ENCODE data around the gene FHIP1A. TPM values are rescaled to one million over a fixed set of nuclear protein-coding genes. Genes with fewer than 3 reads are reported as not detected.

Gene FHIP1A
- total and polyA plus RNA-seq, 7 experiments from 2014 or later: 0.05 to 2.7 (median 1.9) TPM; not detected in 2

GRCh38 chr4:151427266-151427665 lies 18.3 kb downstream of the FHIP1A start:
- Histone ChIP-seq H3K36me3 (ENCODE audit: control insufficient read depth in 2 of 3, insufficient read depth in 3 of 3, low read length in 3 of 3) (no peaks in the 10 kb centered on the region), H3K4me3 (ENCODE audit: low read length) (no peak overlapping the region), H3K27me3 (ENCODE audit: control insufficient read depth in 2 of 2, insufficient read depth in 2 of 2, low read length in 2 of 2) (peaks cover 0 to 3% of the 10 kb centered on the region in 2 donors), H3K4me1 (ENCODE audit: control insufficient read depth in 2 of 2, insufficient read depth in 2 of 2, low read length in 2 of 2) (no peaks in the 10 kb centered on the region), H3K27ac (ENCODE audit: low read depth, low read length) (no peak overlapping the region), H3K9me3 (ENCODE audit: control insufficient read depth in 2 of 3, low read length in 3 of 3) (no peaks in the 10 kb centered on the region)
- Mint-ChIP-seq H3K4me3 (no peak overlapping the region), H3K4me1 (peaks cover 0 to 4% (median 0%) of the 10 kb centered on the region in 7 donors), H3K36me3 (no peaks in the 10 kb centered on the region), H3K9me3 (no peaks in the 10 kb centered on the region), H3K27ac (no peak overlapping the region), H3K27me3 (peaks cover 7 to 30% (median 13%) of the 10 kb centered on the region in 5 donors)
- ChIA-PET CTCF (no interaction called here), POLR2A (no interaction called here)
- DNase-seq: no peak
- intact Hi-C loops (cut with micrococcal nuclease): no loop called here
- ATAC-seq: no peak

- POLR2A ChIA-PET: no interaction called here
- Mint-ChIP-seq H3K9me3 (peaks cover 0 to 4% (median 0%) of the 10 kb centered on the region in 11 donors), H3K4me1 (peaks cover 0 to 4% (median 0%) of the 10 kb centered on the region in 7 donors), H3K27ac (no peak overlapping the region), H3K27me3 (peaks cover 7 to 28% (median 15%) of the 10 kb centered on the region in 5 donors), H3K36me3 (no peaks in the 10 kb centered on the region), H3K4me3 (no peak overlapping the region)
- Histone ChIP-seq H3K4me1 (ENCODE audit: control insufficient read depth in 2 of 2, insufficient read depth in 2 of 2, low read length in 2 of 2) (no peaks in the 10 kb centered on the region), H3K4me3 (ENCODE audit: low read length) (no peak overlapping the region), H3K27me3 (ENCODE audit: control insufficient read depth in 2 of 2, insufficient read depth in 2 of 2, low read length in 2 of 2) (peaks cover 0 to 3% of the 10 kb centered on the region in 2 donors), H3K36me3 (ENCODE audit: control insufficient read depth in 2 of 3, insufficient read depth in 3 of 3, low read length in 3 of 3) (no peaks in the 10 kb centered on the region), H3K27ac (ENCODE audit: low read depth, low read length) (no peak overlapping the region), H3K9me3 (ENCODE audit: control insufficient read depth in 2 of 3, low read length in 3 of 3) (no peaks in the 10 kb centered on the region)
- intact Hi-C loops (cut with micrococcal nuclease): no loop called here
- ATAC-seq (no peak), DNase-seq (no peak)
- CTCF ChIA-PET: no interaction called here
These were observed 19.4 kb downstream of the FHIP1A start for GRCh38 chr4:151428346-151428745.

DNA sequence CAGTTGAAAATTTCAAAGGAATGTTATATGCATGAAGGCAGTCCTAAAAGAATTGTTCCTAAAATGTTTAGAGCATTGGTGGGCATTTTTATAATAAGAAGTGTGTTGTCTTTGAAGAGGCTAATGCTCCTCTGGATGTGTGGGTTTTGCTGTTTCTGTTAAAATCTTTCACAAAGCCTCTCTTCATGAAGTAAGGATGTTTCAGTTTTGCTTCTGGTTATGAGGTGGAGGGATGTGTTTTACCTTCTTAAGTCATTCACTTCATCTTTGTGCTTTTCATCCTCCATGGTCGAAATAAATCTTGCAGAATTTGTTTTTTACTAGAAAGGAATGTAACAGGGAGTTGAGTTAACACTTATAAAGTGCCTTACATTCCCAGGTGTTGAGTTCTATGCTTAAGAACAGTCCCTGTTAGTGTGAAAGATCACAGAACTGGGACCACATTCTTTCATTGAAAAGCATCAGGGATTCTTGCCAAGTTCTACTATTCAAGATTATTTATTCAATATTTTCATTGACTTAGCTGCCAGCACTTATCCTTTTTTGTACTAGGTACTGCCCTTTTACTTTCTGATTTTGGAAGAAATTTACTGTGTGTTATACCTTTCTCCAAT lies 21.1 kb downstream of the FHIP1A start:
- CTCF ChIA-PET: no interaction called here
- POLR2A ChIA-PET: no interaction called here
- Mint-ChIP-seq H3K27ac (no peak overlapping the region), H3K9me3 (peaks cover 0 to 4% (median 0%) of the 10 kb centered on the region in 11 donors), H3K4me1 (peaks cover 0 to 4% (median 0%) of the 10 kb centered on the region in 7 donors), H3K27me3 (peaks cover 2 to 15% (median 7%) of the 10 kb centered on the region in 5 donors), H3K36me3 (peaks cover 0 to 4% (median 0%) of the 10 kb centered on the region in 5 donors), H3K4me3 (no peak overlapping the region)
- Histone ChIP-seq H3K27ac (ENCODE audit: low read depth, low read length) (no peak overlapping the region), H3K36me3 (ENCODE audit: control insufficient read depth in 2 of 3, insufficient read depth in 3 of 3, low read length in 3 of 3) (no peaks in the 10 kb centered on the region), H3K9me3 (ENCODE audit: control insufficient read depth in 2 of 3, low read length in 3 of 3) (no peaks in the 10 kb centered on the region), H3K4me1 (ENCODE audit: control insufficient read depth in 2 of 2, insufficient read depth in 2 of 2, low read length in 2 of 2) (no peaks in the 10 kb centered on the region), H3K4me3 (ENCODE audit: low read length) (no peak overlapping the region), H3K27me3 (ENCODE audit: control insufficient read depth in 2 of 2, insufficient read depth in 2 of 2, low read length in 2 of 2) (no peaks in the 10 kb centered on the region)
- no peak for DNase-seq
- intact Hi-C loops (cut with micrococcal nuclease): no loop called here
- no peak for ATAC-seq

DNA sequence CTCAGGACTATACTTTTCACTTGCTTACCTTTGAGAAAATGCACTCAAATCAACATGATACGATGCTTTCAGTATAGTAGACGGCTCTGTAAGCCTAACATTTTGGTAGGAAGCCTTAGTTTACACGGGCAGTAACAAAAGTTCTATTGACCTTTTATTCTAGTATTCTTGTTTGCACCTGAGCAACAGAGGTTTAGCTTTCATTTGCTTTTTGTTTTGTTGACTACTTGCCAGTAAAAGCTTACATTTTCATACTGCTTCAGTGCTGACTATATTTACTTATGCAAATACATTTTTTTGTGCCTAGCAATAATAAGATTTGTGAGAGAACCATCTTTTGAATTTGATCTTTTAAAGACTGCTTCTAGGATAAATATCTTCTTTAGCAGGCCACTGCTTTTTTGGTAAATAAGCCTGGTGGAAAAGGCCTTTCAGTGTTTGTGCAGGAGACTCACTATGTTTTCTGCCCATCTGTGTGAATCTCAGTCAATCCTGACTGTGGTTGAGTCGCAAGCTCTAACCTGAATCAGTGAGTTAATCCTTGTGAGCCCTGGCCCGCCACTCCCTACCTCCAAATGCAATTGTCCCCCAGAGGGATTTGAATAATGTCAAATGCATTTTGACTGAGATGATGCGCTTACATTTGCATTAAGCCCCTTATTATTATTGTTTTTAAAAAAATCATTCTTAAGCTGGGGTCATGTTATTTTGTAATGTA lies 21.9 kb downstream of the FHIP1A start:
- peaks cover 0 to 4% (median 0%) of the 10 kb centered on the region in 5 donors for H3K36me3 Mint-ChIP-seq
- intact Hi-C loops (cut with micrococcal nuclease): no loop called here
- H3K4me3 ChIP-seq (ENCODE audit: low read length): no peak overlapping the region
- no peaks in the 10 kb centered on the region for H3K36me3 ChIP-seq (ENCODE audit: control insufficient read depth in 2 of 3, insufficient read depth in 3 of 3, low read length in 3 of 3)
- no peaks in the 10 kb centered on the region for H3K4me1 ChIP-seq (ENCODE audit: control insufficient read depth in 2 of 2, insufficient read depth in 2 of 2, low read length in 2 of 2)
- peaks cover 2 to 10% (median 7%) of the 10 kb centered on the region in 5 donors for H3K27me3 Mint-ChIP-seq
- H3K9me3 ChIP-seq (ENCODE audit: control insufficient read depth in 2 of 3, low read length in 3 of 3): no peaks in the 10 kb centered on the region
- no peak for DNase-seq
- no peaks in the 10 kb centered on the region for H3K27me3 ChIP-seq (ENCODE audit: control insufficient read depth in 2 of 2, insufficient read depth in 2 of 2, low read length in 2 of 2)
- ChIA-PET CTCF (interaction anchor here (0.6 kb wide), 1 partner anchor 46 kb away, joined by 4 read pairs; no protein-coding TSS in a partner anchor), POLR2A (no interaction called here)
- H3K27ac Mint-ChIP-seq: no peak overlapping the region
- no peak for ATAC-seq
- peaks cover 0 to 4% (median 0%) of the 10 kb centered on the region in 7 donors for H3K4me1 Mint-ChIP-seq
- H3K4me3 Mint-ChIP-seq: no peak overlapping the region
- no peak overlapping the region for H3K27ac ChIP-seq (ENCODE audit: low read depth, low read length)
- H3K9me3 Mint-ChIP-seq: peaks cover 0 to 4% (median 0%) of the 10 kb centered on the region in 11 donors

DNA sequence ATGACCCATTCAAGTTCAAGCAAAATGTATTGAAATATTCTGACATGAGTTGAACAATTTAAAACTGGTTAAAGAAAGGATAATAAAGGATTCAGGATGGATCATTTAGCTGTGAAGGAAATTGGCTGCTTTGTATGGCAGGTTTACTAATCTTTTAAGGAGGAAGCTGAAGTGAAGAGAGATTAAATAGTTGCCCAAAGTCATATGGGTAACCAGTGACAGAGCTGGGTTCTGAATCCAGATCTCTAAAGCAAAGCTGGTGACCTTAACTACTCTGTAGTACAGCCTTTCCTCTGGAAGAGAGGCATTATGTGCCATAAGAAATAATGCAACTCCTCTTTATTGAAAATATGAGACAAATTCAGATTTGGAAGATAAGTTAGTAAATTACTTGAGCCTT lies 22.8 kb downstream of the FHIP1A start:
- H3K27ac Mint-ChIP-seq: no peak overlapping the region
- ChIA-PET CTCF (no interaction called here), POLR2A (no interaction called here)
- Histone ChIP-seq H3K4me1 (ENCODE audit: control insufficient read depth in 2 of 2, insufficient read depth in 2 of 2, low read length in 2 of 2) (no peaks in the 10 kb centered on the region), H3K27me3 (ENCODE audit: control insufficient read depth in 2 of 2, insufficient read depth in 2 of 2, low read length in 2 of 2) (no peaks in the 10 kb centered on the region), H3K27ac (ENCODE audit: low read depth, low read length) (no peak overlapping the region), H3K36me3 (ENCODE audit: control insufficient read depth in 2 of 3, insufficient read depth in 3 of 3, low read length in 3 of 3) (no peaks in the 10 kb centered on the region), H3K9me3 (ENCODE audit: control insufficient read depth in 2 of 3, low read length in 3 of 3) (no peaks in the 10 kb centered on the region), H3K4me3 (ENCODE audit: low read length) (no peak overlapping the region)
- intact Hi-C loops (cut with micrococcal nuclease): no loop called here
- H3K27me3 Mint-ChIP-seq: peaks cover 4 to 9% (median 7%) of the 10 kb centered on the region in 5 donors
- peaks cover 0 to 4% (median 0%) of the 10 kb centered on the region in 7 donors for H3K4me1 Mint-ChIP-seq
- H3K9me3 Mint-ChIP-seq: peaks cover 0 to 4% (median 0%) of the 10 kb centered on the region in 11 donors
- no peak overlapping the region for H3K4me3 Mint-ChIP-seq
- ATAC-seq: no peak
- no peak for DNase-seq
- peaks cover 0 to 4% (median 0%) of the 10 kb centered on the region in 5 donors for H3K36me3 Mint-ChIP-seq

DNA sequence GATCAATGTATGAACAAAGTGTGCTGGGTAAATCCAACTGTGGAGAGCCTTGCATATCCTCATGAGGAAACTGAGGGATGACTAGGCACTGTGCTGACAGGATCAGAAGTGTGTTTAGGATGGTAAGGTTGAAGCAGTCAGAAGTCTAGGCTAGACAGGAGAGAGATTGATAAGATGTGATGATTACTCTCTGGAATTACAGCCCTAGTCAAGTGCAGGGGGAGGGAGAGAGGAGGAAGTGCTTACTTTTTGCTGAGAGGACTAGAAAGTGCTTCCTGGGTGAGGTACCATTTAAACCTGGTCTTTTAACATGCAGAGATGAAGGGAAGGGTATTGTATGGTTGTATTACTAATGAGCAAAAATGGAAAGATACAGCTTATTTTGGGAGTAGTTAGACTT lies 23.7 kb downstream of the FHIP1A start:
- ChIA-PET CTCF (no interaction called here), POLR2A (no interaction called here)
- Histone ChIP-seq H3K27me3 (ENCODE audit: control insufficient read depth in 2 of 2, insufficient read depth in 2 of 2, low read length in 2 of 2) (no peaks in the 10 kb centered on the region), H3K27ac (ENCODE audit: low read depth, low read length) (no peak overlapping the region), H3K36me3 (ENCODE audit: control insufficient read depth in 2 of 3, insufficient read depth in 3 of 3, low read length in 3 of 3) (no peaks in the 10 kb centered on the region), H3K4me1 (ENCODE audit: control insufficient read depth in 2 of 2, insufficient read depth in 2 of 2, low read length in 2 of 2) (no peaks in the 10 kb centered on the region), H3K9me3 (ENCODE audit: control insufficient read depth in 2 of 3, low read length in 3 of 3) (no peaks in the 10 kb centered on the region), H3K4me3 (ENCODE audit: low read length) (no peak overlapping the region)
- intact Hi-C loops (cut with micrococcal nuclease): no loop called here
- H3K27me3 Mint-ChIP-seq: peaks cover 4 to 9% (median 7%) of the 10 kb centered on the region in 5 donors
- DNase-seq (no peak), ATAC-seq (no peak)
- H3K4me3 Mint-ChIP-seq: no peak overlapping the region
- H3K36me3 Mint-ChIP-seq: peaks cover 0 to 4% (median 0%) of the 10 kb centered on the region in 5 donors
- H3K27ac Mint-ChIP-seq: no peak overlapping the region
- H3K9me3 Mint-ChIP-seq: peaks cover 0 to 4% (median 0%) of the 10 kb centered on the region in 11 donors
- H3K4me1 Mint-ChIP-seq: peaks cover 0 to 4% (median 0%) of the 10 kb centered on the region in 7 donors
